K562 (cell line): ENCODE measurements around the gene COQ4. TPM values are rescaled to one million over a fixed set of nuclear protein-coding genes. Genes with fewer than 3 reads are reported as not detected.

Experiments
- CBX8 ChIP-seq: fragments of 200-600 bp; sonication (generic); IDR thresholded peaks from 2 replicates; pipeline ENCODE4 v1.6.1; 2012; ENCODE audit warnings: borderline replicate concordance, mixed run types, low read depth, mild to moderate bottlenecking, moderate library complexity, mixed read lengths, low read length, control low read depth, inconsistent platforms; ENCODE audit not compliant: poor library complexity, severe bottlenecking; ENCODE audit errors: extremely low read depth
- HCFC1 ChIP-seq: IDR thresholded peaks from 2 replicates; pipeline ENCODE4 v1.6.1; 2012; ENCODE audit warnings: low read depth, low read length, improper control_type of control experiment
- MAFF ChIP-seq: IDR thresholded peaks from 2 replicates; pipeline ENCODE4 v1.6.1; 2012; ENCODE audit warnings: low read length, improper control_type of control experiment
- MAZ ChIP-seq, 2 experiments: fragments of 450-650 bp in 1 of 2; sonication (generic) in 1 of 2; formaldehyde crosslinking; IDR thresholded peaks in 1 of 2; conservative IDR thresholded peaks in 1 of 2; 2 replicates each; pipeline versions ENCODE4 v1.4.0 to v1.5.0; 2020; ENCODE audit warnings: mild to moderate bottlenecking in 1 of 2, missing genetic modification reagents in 1 of 2
- MTA2 ChIP-seq: fragments of 450-650 bp; IDR thresholded peaks from 2 replicates; pipeline ENCODE4 v1.6.1; 2016; ENCODE audit warnings: low read depth
- NFXL1 ChIP-seq: fragments of 450-650 bp; formaldehyde crosslinking; IDR thresholded peaks from 2 replicates; pipeline ENCODE4 v1.4.0; 2021; ENCODE audit warnings: mild to moderate bottlenecking
- TEAD4 ChIP-seq, 2 experiments: sonication (generic) in 1 of 2; formaldehyde crosslinking in 1 of 2; IDR thresholded peaks; 2 replicates each; pipeline versions ENCODE4 v1.6.1 to v1.8.0; 2012 to 2022; ENCODE audit warnings: borderline replicate concordance in 1 of 2, inconsistent platforms in 1 of 2, low read length in 1 of 2, mild to moderate bottlenecking in 1 of 2, missing genetic modification reagents in 1 of 2
- ZMIZ1 ChIP-seq, 2 experiments: fragments of 150-350 bp in 1 of 2; IDR thresholded peaks; 2 replicates each; pipeline ENCODE4 v1.6.1; 2012 to 2016; ENCODE audit warnings: low read depth in 2 of 2, low read length in 2 of 2, mild to moderate bottlenecking in 1 of 2, moderate library complexity in 1 of 2
- ZNF274 ChIP-seq: IDR thresholded peaks from 2 replicates; pipeline ENCODE4 v1.6.1; 2011; ENCODE audit warnings: low read depth, mild to moderate bottlenecking, low read length, moderate library complexity, borderline replicate concordance
- polyA plus RNA-seq, 8 experiments: library from polyadenylated mRNA; depleted of rRNA in 4 of 8; stranded (reverse) in 5 of 8; unstranded in 3 of 8; fragments of >200 nt; fragmentation: Nextera tagmentation in 2 of 8; fragmentation: Illumina TruSeq in 1 of 8; extraction: Ambion mirVana in 2 of 8; extraction: Trizol in 1 of 8; gene quantifications; 2 replicates each; pipeline versions ENCODE4 v1.2.1 to v1.2.3, GENCODE V29; 2011 to 2014; ENCODE audit warnings: inconsistent platforms in 1 of 8, missing spikeins in 1 of 8
- total RNA-seq, 7 experiments: library from RNA; depleted of rRNA in 6 of 7; stranded (reverse); fragments of >200 nt in 6 of 7; fragmentation: Illumina TruSeq in 2 of 7; extraction: Trizol in 2 of 7; gene quantifications; 2 replicates each; pipeline versions ENCODE4 v1.2.1 to v1.2.3, GENCODE V29; 2011 to 2021; ENCODE audit warnings: low replicate concordance in 1 of 7
- TF ChIP-seq, protein P1 (sequence below): fragments of 450-650 bp; IDR thresholded peaks from 2 replicates; pipeline ENCODE4 v1.6.1; 2017; ENCODE audit warnings: antibody characterized with exemption, mild to moderate bottlenecking
- TF ChIP-seq, protein P2 (sequence below): fragments of 200-400 bp; formaldehyde crosslinking; IDR thresholded peaks from 2 replicates; pipeline ENCODE4 v1.6.1; 2017; ENCODE audit warnings: mild to moderate bottlenecking, low read depth, low read length, moderate library complexity
- TF ChIP-seq, protein P3 (sequence below): fragments of 450-650 bp; formaldehyde crosslinking; IDR thresholded peaks from 2 replicates; pipeline ENCODE4 v1.4.0; 2020; ENCODE audit warnings: mild to moderate bottlenecking, moderate library complexity

The COQ4 gene
- total and polyA plus RNA-seq, 9 of the 15 experiments (the other 6 are each of a cell fraction or from before 2014, with no cell fraction given) = 9.1 to 135 (median 67.2) TPM

GRCh38 chr9:128296340-128297220 is 26.1 kb upstream of the COQ4 start (continued):
- TF ChIP-seq ZMIZ1 (IDR thresholded peaks at IDR 0.05; ENCODE audit: low read depth in 2 of 2, low read length in 2 of 2) (peak in 1 of 2 experiments; percentile 8; a peak in 1 of 4 replicates), TEAD4 (IDR thresholded peaks at IDR 0.05; ENCODE audit: low read length) (peak; percentile 91), TEAD4 (CRISPR knock-in tag; IDR thresholded peaks at IDR 0.05; ENCODE audit: borderline replicate concordance) (no peak), HCFC1 (0 out of 2 replicates have a peak, but pooled peaks have one; percentile 24), MTA2 (no peak), CBX8 (no peak), MAZ (CRISPR knock-in tag; conservative IDR thresholded peaks at IDR 0.05 in 1 of 2, IDR thresholded peaks at IDR 0.05 in 1 of 2) (peak in 1 of 2 experiments; percentile 79; a peak in 2 of 4 replicates), NFXL1 (CRISPR knock-in tag) (no peak), MAFF (peak; percentile 81; the same call in 1 of the 2 replicates), ZNF274 (peak; percentile 28; the same call in 1 of the 2 replicates)
- TF ChIP-seq, protein P1, sequence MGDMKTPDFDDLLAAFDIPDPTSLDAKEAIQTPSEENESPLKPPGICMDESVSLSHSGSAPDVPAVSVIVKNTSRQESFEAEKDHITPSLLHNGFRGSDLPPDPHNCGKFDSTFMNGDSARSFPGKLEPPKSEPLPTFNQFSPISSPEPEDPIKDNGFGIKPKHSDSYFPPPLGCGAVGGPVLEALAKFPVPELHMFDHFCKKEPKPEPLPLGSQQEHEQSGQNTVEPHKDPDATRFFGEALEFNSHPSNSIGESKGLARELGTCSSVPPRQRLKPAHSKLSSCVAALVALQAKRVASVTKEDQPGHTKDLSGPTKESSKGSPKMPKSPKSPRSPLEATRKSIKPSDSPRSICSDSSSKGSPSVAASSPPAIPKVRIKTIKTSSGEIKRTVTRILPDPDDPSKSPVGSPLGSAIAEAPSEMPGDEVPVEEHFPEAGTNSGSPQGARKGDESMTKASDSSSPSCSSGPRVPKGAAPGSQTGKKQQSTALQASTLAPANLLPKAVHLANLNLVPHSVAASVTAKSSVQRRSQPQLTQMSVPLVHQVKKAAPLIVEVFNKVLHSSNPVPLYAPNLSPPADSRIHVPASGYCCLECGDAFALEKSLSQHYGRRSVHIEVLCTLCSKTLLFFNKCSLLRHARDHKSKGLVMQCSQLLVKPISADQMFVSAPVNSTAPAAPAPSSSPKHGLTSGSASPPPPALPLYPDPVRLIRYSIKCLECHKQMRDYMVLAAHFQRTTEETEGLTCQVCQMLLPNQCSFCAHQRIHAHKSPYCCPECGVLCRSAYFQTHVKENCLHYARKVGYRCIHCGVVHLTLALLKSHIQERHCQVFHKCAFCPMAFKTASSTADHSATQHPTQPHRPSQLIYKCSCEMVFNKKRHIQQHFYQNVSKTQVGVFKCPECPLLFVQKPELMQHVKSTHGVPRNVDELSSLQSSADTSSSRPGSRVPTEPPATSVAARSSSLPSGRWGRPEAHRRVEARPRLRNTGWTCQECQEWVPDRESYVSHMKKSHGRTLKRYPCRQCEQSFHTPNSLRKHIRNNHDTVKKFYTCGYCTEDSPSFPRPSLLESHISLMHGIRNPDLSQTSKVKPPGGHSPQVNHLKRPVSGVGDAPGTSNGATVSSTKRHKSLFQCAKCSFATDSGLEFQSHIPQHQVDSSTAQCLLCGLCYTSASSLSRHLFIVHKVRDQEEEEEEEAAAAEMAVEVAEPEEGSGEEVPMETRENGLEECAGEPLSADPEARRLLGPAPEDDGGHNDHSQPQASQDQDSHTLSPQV = no peak
- TF ChIP-seq, protein P2, sequence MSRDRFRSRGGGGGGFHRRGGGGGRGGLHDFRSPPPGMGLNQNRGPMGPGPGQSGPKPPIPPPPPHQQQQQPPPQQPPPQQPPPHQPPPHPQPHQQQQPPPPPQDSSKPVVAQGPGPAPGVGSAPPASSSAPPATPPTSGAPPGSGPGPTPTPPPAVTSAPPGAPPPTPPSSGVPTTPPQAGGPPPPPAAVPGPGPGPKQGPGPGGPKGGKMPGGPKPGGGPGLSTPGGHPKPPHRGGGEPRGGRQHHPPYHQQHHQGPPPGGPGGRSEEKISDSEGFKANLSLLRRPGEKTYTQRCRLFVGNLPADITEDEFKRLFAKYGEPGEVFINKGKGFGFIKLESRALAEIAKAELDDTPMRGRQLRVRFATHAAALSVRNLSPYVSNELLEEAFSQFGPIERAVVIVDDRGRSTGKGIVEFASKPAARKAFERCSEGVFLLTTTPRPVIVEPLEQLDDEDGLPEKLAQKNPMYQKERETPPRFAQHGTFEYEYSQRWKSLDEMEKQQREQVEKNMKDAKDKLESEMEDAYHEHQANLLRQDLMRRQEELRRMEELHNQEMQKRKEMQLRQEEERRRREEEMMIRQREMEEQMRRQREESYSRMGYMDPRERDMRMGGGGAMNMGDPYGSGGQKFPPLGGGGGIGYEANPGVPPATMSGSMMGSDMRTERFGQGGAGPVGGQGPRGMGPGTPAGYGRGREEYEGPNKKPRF = no peak
- TF ChIP-seq, protein P3, sequence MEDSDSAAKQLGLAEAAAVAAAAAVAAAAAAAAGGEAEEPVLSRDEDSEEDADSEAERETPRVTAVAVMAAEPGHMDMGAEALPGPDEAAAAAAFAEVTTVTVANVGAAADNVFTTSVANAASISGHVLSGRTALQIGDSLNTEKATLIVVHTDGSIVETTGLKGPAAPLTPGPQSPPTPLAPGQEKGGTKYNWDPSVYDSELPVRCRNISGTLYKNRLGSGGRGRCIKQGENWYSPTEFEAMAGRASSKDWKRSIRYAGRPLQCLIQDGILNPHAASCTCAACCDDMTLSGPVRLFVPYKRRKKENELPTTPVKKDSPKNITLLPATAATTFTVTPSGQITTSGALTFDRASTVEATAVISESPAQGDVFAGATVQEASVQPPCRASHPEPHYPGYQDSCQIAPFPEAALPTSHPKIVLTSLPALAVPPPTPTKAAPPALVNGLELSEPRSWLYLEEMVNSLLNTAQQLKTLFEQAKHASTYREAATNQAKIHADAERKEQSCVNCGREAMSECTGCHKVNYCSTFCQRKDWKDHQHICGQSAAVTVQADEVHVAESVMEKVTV (CRISPR knock-in tag) = 0 out of 2 replicates have a peak, but pooled peaks have one; percentile 32
